Gastrocnemius medialis (tissue), 4 donors: ENCODE results near the gene YAF2. TPM values are rescaled to one million over a fixed set of nuclear protein-coding genes. Genes with fewer than 3 reads are reported as not detected.

Experiments
- ATAC-seq, 2 donors: fragments of 150-250 bp; one replicate each; pipeline ENCODE4 v1.9.1; 2016
- DNase-seq, 2 donors: peaks; one replicate each; pipeline ENCODE4 v3.0.0-alpha.2; 2019
- H3K27ac ChIP-seq, 4 donors: fragments of 200-600 bp; sonication (generic); 1 replicate in 1 of 4; 2 replicates in 3 of 4; pipeline ENCODE4 v1.5.1; 2016 to 2018; ENCODE audit warnings: mild to moderate bottlenecking in 2 of 4, moderate library complexity in 1 of 4
- H3K27me3 ChIP-seq, 3 donors: fragments of 200-600 bp; sonication (generic) in 2 of 3; 1 replicate in 1 of 3; 2 replicates in 2 of 3; pipeline versions ENCODE4 v1.5.1 to v1.6.0; 2016 to 2019; ENCODE audit warnings: mild to moderate bottlenecking in 1 of 3, moderate library complexity in 1 of 3
- H3K36me3 ChIP-seq, 2 donors: fragments of 200-600 bp; sonication (generic) in 1 of 2; one replicate each; pipeline ENCODE4 v1.5.1; 2017 to 2018
- H3K4me1 ChIP-seq, 2 donors: fragments of 200-600 bp; sonication (generic) in 1 of 2; one replicate each; pipeline ENCODE4 v1.5.1; 2016 to 2017; ENCODE audit warnings: mild to moderate bottlenecking in 2 of 2
- H3K4me3 ChIP-seq, 4 donors: fragments of 200-600 bp; sonication (generic) in 3 of 4; 1 replicate in 1 of 4; 2 replicates in 3 of 4; pipeline ENCODE4 v1.5.1; 2016 to 2019; ENCODE audit warnings: mild to moderate bottlenecking in 2 of 4
- H3K9me3 ChIP-seq, 3 donors: fragments of 200-600 bp; sonication (generic) in 2 of 3; 1 replicate in 1 of 3; 2 replicates in 2 of 3; pipeline ENCODE4 v1.5.1; 2016 to 2019
- CTCF ChIP-seq, 5 experiments: fragments of 450-650 bp in 3 of 5; fragments of 200-600 bp in 2 of 5; sonication (generic) in 2 of 5; IDR thresholded peaks in 4 of 5; conservative IDR thresholded peaks in 1 of 5; 1 replicate in 4 of 5; 2 replicates in 1 of 5; pipeline ENCODE4 v1.5.1; 2016 to 2019; ENCODE audit warnings: antibody characterized with exemption in 5 of 5, mild to moderate bottlenecking in 3 of 5, moderate library complexity in 3 of 5
- POLR2A ChIP-seq, 2 donors: fragments of 450-650 bp; IDR thresholded peaks; one replicate each; pipeline ENCODE4 v1.6.1; 2017; ENCODE audit warnings: antibody characterized with exemption in 2 of 2, mild to moderate bottlenecking in 2 of 2, moderate library complexity in 2 of 2
- in situ Hi-C, 4 donors: fragments of 200-750 bp; cut with MboI; loops; one replicate each; pipeline versions ENCODE4 v1.15.0 to v1.8.0; 2017; ENCODE audit warnings: low sequenced_read_pairs in 4 of 4
- intact Hi-C: fragments of 100-400 bp; cut with DNase I; formaldehyde crosslinking; loops from one replicate; pipeline ENCODE4 v1.15.1; 2023; ENCODE audit warnings: low total_unique reads
- total RNA-seq, 4 donors: library from RNA; depleted of rRNA; stranded (reverse); fragments of >200 nt; gene quantifications; one replicate each; pipeline versions ENCODE4 v1.1.0 to v1.2.3, GENCODE V29; 2016

The YAF2 gene
- total RNA-seq, 4 donors from 2014 or later: 38.5 to 66.9 (median 54.5) TPM

GRCh38 chr12:42284157-42284556 lies 46.1 kb upstream of the YAF2 start:
- TF ChIP-seq POLR2A (IDR thresholded peaks at IDR 0.05): no peak
- TF ChIP-seq CTCF (IDR thresholded peaks at IDR 0.05 in 4 of 5, conservative IDR thresholded peaks at IDR 0.05 in 1 of 5): no peak
- in situ Hi-C loops: no loop called here

GRCh38 chr12:42283739-42284138 lies 45.7 kb upstream of the YAF2 start:
- H3K4me1 ChIP-seq: no peaks in the 10 kb centered on the region
- H3K36me3 ChIP-seq: no peaks in the 10 kb centered on the region
- H3K9me3 ChIP-seq: no peaks in the 10 kb centered on the region
- ATAC-seq: no peak
- TF ChIP-seq POLR2A (IDR thresholded peaks at IDR 0.05) (no peak), CTCF (IDR thresholded peaks at IDR 0.05 in 4 of 5, conservative IDR thresholded peaks at IDR 0.05 in 1 of 5) (no peak)
- DNase-seq: no peak
- in situ Hi-C loops (no loop called here), intact Hi-C loops (no loop called here)
- no peak overlapping the region for H3K27ac ChIP-seq
- no peak overlapping the region for H3K4me3 ChIP-seq
- H3K27me3 ChIP-seq: no peaks in the 10 kb centered on the region

More at GRCh38 chr12:42284157-42284556, 46.1 kb upstream of the YAF2 start:
- Histone ChIP-seq H3K36me3 (no peaks in the 10 kb centered on the region), H3K4me1 (no peaks in the 10 kb centered on the region), H3K27me3 (no peaks in the 10 kb centered on the region), H3K9me3 (no peaks in the 10 kb centered on the region), H3K27ac (no peak overlapping the region), H3K4me3 (no peak overlapping the region)
- ATAC-seq: no peak
- intact Hi-C loops: no loop called here
- DNase-seq: no peak

DNA sequence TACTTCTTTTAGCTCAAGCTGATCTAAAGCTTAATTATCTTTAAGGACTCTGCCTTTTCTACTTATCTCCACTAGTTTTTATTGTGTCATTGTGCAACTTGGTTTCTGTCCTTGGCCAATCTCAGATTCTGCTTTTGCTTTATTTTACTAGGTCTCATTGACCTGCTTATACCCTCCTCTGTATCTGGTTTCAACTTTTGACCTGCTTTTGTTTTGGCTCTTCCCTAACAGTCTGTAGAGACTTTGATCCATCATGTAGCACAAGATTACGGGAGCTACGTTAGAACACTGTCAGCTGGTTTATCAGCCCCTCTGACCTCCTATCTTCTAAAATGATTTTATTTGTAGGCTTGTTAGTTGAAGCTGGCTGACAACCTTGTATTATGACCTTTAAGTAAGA lies 44.2 kb upstream of the YAF2 start:
- intact Hi-C loops: no loop called here
- no peaks in the 10 kb centered on the region for H3K4me1 ChIP-seq
- no peaks in the 10 kb centered on the region for H3K9me3 ChIP-seq
- no peaks in the 10 kb centered on the region for H3K36me3 ChIP-seq
- ATAC-seq: no peak
- no peak overlapping the region for H3K27ac ChIP-seq
- in situ Hi-C loops: no loop called here
- no peak for DNase-seq
- TF ChIP-seq POLR2A (IDR thresholded peaks at IDR 0.05) (no peak), CTCF (IDR thresholded peaks at IDR 0.05 in 4 of 5, conservative IDR thresholded peaks at IDR 0.05 in 1 of 5) (no peak)
- H3K4me3 ChIP-seq: no peak overlapping the region
- no peaks in the 10 kb centered on the region for H3K27me3 ChIP-seq

DNA sequence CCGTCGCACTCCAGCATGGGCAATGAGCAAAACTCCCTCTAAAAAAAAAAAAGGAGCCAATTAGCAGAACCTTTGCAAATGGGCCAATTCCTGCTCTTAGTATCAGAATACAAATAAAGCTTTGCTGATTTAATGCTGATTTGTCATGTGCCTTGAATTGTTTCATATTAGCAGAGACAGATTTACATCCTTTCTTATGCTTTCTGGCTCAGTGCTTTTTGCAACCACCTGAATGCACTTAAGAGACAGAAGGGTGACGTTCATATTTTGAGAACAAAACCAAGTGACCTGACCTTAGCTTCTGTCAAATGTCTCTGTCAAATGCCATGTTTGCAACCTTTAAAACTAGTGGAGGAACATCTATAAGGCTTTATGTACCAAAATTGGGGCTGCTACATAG lies 43.8 kb upstream of the YAF2 start:
- no peak for ATAC-seq
- H3K9me3 ChIP-seq: no peaks in the 10 kb centered on the region
- TF ChIP-seq CTCF (IDR thresholded peaks at IDR 0.05 in 4 of 5, conservative IDR thresholded peaks at IDR 0.05 in 1 of 5) (no peak), POLR2A (IDR thresholded peaks at IDR 0.05) (no peak)
- H3K4me3 ChIP-seq: no peak overlapping the region
- H3K36me3 ChIP-seq: no peaks in the 10 kb centered on the region
- no peaks in the 10 kb centered on the region for H3K27me3 ChIP-seq
- intact Hi-C loops: no loop called here
- no peak for DNase-seq
- H3K27ac ChIP-seq: no peak overlapping the region
- in situ Hi-C loops: no loop called here
- H3K4me1 ChIP-seq: no peaks in the 10 kb centered on the region

DNA sequence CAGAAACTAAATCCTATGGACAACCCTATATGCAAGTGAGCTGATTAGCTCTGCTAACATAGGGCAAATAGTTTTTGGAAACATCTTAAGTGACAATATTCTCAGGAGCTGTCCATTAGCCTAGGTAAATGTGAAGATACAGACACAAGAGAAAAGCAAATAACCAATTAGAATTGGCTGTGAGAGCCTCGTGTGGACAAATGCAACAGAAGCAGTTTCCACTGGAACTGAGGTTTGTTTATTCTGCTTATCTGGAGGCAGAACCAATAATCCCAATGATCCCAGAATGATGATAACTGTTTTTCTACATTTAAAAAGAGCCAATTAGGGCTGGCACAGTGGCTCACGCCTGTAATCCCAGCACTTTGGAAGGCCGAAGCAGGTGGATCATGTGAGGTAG lies 43.2 kb upstream of the YAF2 start:
- no peak overlapping the region for H3K27ac ChIP-seq
- intact Hi-C loops: no loop called here
- no peak for ATAC-seq

More for the DNA sequence above, 43.2 kb upstream of the YAF2 start:
- in situ Hi-C loops: no loop called here
- no peaks in the 10 kb centered on the region for H3K36me3 ChIP-seq
- no peaks in the 10 kb centered on the region for H3K4me1 ChIP-seq
- no peaks in the 10 kb centered on the region for H3K9me3 ChIP-seq
- no peaks in the 10 kb centered on the region for H3K27me3 ChIP-seq
- H3K4me3 ChIP-seq: no peak overlapping the region
- no peak for TF ChIP-seq POLR2A (IDR thresholded peaks at IDR 0.05)
- no peak for TF ChIP-seq CTCF (IDR thresholded peaks at IDR 0.05 in 4 of 5, conservative IDR thresholded peaks at IDR 0.05 in 1 of 5)
- DNase-seq: no peak
